ENCODE data around the gene SLC24A1. TPM values are rescaled to one million over a fixed set of nuclear protein-coding genes. Genes with fewer than 3 reads are reported as not detected.

The SLC24A1 gene
- total and polyA plus RNA-seq, 10 of the 15 experiments (the other 5 are each of a cell fraction or from before 2014, with no cell fraction given), result 1.4 to 5.8 (median 3.3) TPM

GRCh38 chr15:65629548-65629947 lies 7.8 kb downstream of the SLC24A1 start:
- ATAC-seq (no peak), DNase-seq (ENCODE audit: low read depth, low spot score) (no peak), FAIRE-seq (no peak)
- Histone ChIP-seq H3K79me2 (ENCODE audit: control insufficient read depth, insufficient read depth, low read length) (no peaks in the 10 kb centered on the region), H3K4me3 (no peak overlapping the region), H3K9me3 (replicated peaks; ENCODE audit: control insufficient read depth, insufficient read depth, low read length) (no peaks in the 10 kb centered on the region), H3K9ac (ENCODE audit: control insufficient read depth, insufficient read depth, low read length) (no peak overlapping the region), H3K27ac (ENCODE audit: control insufficient read depth, insufficient read depth) (no peak overlapping the region), H3K4me1 (ENCODE audit: control insufficient read depth, insufficient read depth, low read length) (peaks cover 16% of the 10 kb centered on the region), H3K4me2 (ENCODE audit: control insufficient read depth, insufficient read depth) (no peak overlapping the region), H4K20me1 (ENCODE audit: control insufficient read depth, insufficient read depth) (no peaks in the 10 kb centered on the region), H3K36me3 (ENCODE audit: control insufficient read depth in 2 of 2, insufficient read depth in 2 of 2, low read length in 1 of 2) (no peaks in the 10 kb centered on the region), H2AFZ (ENCODE audit: control insufficient read depth, low read depth, low read length) (no peak overlapping the region), H3K27me3 (replicated peaks in 1 of 2; ENCODE audit: control insufficient read depth in 2 of 2, insufficient read depth in 2 of 2, low read length in 1 of 2) (no peaks in the 10 kb centered on the region)
- CTCF ChIA-PET, result interaction anchor here (0.5 to 15.8 kb wide), 9 partner anchors 9 to 207 kb away, joined by 3 to 192 read pairs (median 4); partner anchors contain the start of gene INTS14
- in situ Hi-C loops (cut with MboI), result no loop called here
- BruUV-seq (replicated peaks), result no TSS peak
- POLR2A ChIA-PET, result no interaction called here
- TF ChIP-seq, protein P1, sequence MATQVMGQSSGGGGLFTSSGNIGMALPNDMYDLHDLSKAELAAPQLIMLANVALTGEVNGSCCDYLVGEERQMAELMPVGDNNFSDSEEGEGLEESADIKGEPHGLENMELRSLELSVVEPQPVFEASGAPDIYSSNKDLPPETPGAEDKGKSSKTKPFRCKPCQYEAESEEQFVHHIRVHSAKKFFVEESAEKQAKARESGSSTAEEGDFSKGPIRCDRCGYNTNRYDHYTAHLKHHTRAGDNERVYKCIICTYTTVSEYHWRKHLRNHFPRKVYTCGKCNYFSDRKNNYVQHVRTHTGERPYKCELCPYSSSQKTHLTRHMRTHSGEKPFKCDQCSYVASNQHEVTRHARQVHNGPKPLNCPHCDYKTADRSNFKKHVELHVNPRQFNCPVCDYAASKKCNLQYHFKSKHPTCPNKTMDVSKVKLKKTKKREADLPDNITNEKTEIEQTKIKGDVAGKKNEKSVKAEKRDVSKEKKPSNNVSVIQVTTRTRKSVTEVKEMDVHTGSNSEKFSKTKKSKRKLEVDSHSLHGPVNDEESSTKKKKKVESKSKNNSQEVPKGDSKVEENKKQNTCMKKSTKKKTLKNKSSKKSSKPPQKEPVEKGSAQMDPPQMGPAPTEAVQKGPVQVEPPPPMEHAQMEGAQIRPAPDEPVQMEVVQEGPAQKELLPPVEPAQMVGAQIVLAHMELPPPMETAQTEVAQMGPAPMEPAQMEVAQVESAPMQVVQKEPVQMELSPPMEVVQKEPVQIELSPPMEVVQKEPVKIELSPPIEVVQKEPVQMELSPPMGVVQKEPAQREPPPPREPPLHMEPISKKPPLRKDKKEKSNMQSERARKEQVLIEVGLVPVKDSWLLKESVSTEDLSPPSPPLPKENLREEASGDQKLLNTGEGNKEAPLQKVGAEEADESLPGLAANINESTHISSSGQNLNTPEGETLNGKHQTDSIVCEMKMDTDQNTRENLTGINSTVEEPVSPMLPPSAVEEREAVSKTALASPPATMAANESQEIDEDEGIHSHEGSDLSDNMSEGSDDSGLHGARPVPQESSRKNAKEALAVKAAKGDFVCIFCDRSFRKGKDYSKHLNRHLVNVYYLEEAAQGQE (IDR thresholded peaks at IDR 0.05; ENCODE audit: low read depth, low read length), result no peak
- TF ChIP-seq STAT1 (conservative IDR thresholded peaks at IDR 0.05) (no peak), PAX5 (IDR thresholded peaks at IDR 0.05; ENCODE audit: borderline replicate concordance, low read depth, low read length) (no peak)
- SMC1A ChIA-PET (ENCODE audit: uncharacterized antibody, unreplicated experiment), result interaction anchor here (1.0 to 1.5 kb wide), 4 partner anchors 9 to 20 kb away, joined by 3 to 5 read pairs (median 4); no protein-coding TSS in a partner anchor
- intact Hi-C loops (cut with micrococcal nuclease; ENCODE audit: unreplicated experiment), result no loop called here
- 97% methylated on average over 3 of the region's 3 CpGs for WGBS (ENCODE audit: insufficient coverage, insufficient replicate concordance, low lambda C conversion rate, missing lambda C conversion rate)
- RAD21 ChIA-PET (ENCODE audit: unreplicated experiment), result no interaction called here
